ENCODE results near the gene PDE5A. TPM values are rescaled to one million over a fixed set of nuclear protein-coding genes. Genes with fewer than 3 reads are reported as not detected.

Gene PDE5A
- total RNA-seq, 1 donor = 16.4 TPM

DNA sequence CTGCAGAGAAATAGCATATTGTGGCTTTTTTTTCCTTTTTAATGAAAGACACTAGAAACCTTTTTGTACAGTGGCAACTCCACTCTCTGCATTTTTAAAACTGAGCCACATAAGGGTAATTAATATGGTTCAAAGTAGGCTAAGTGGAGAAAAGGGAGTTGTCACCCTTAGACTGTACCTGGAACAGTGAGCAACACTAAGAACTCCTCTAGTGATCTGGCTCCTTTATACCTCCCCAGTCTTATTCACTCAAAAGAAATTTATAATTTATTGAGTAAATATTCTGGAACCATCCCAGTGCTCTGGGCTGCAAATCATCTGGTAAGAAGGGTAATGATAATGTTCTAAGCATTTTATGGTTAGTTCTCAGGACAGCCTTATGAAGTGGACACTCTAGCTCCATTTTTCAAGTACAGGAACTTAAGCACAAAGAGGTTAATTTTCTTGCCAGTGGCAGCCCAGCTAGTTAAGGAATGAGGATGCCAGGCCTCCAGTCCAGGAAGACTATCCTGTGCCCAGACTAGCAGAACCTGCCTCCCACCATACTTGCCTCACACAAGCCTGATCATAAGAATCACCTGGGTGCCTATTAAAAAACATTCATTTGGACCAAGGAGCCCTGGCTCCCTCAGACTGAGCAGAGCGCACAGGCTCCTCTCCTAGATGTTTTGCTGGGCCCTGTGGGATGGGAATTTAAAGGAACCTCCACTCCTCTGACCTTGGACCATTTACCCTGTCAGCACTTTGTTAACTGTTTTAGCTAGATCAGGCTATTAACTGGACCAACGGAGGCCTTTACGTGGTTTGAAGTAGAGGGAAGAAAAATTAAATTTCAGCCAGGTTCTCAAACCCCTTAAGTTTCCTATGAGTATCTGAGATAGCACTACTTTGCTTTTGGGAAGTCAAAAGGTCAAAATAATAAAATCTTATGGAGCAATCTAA is 102.6 kb downstream of the PDE5A start:
- Histone ChIP-seq H3K27me3 (ENCODE audit: insufficient read depth, low read length) (no peaks in the 10 kb centered on the region), H3K4me1 (ENCODE audit: insufficient read depth, low read length) (no peaks in the 10 kb centered on the region), H3K4me3 (ENCODE audit: low read length) (no peak overlapping the region), H3K9me3 (ENCODE audit: low read depth, low read length) (no peaks in the 10 kb centered on the region)

DNA sequence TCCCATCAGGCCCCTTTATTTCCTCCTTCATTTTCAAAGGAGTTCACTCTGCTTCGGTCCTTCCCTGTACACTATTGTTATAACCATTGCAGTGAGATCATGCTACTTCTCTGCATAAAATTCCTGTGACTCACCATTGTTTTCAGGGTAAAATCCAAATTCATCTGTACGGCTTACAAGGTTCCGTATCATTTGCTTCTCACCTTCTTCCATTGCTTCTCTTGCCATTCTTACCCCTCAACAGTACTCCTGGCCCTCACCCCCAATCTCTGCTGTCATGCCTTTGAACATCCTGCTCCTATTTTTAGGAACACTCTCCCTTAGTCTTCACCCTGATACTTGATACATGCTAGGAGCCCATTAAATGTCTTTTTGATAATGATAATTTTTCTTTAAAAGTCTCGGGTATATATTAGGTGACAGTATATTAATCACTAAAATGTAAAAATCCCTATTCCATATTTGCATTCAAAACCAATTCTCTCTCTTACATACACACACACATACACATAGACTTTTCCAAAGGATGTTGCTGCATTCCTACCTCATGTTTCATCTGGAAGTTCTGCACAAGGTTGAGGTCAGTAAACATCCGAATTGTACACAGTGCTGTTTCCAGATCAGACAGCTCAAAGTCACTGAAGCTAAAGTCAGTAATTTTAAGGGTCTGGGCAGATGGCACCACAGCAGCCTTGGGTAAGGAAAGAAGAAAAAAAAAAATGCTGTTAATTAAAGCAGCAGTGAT is 103.4 kb downstream of the PDE5A start:
- no peaks in the 10 kb centered on the region for H3K4me1 ChIP-seq (ENCODE audit: insufficient read depth, low read length)
- H3K9me3 ChIP-seq (ENCODE audit: low read depth, low read length) = no peaks in the 10 kb centered on the region
- no peaks in the 10 kb centered on the region for H3K27me3 ChIP-seq (ENCODE audit: insufficient read depth, low read length)
- no peak overlapping the region for H3K4me3 ChIP-seq (ENCODE audit: low read length)

DNA sequence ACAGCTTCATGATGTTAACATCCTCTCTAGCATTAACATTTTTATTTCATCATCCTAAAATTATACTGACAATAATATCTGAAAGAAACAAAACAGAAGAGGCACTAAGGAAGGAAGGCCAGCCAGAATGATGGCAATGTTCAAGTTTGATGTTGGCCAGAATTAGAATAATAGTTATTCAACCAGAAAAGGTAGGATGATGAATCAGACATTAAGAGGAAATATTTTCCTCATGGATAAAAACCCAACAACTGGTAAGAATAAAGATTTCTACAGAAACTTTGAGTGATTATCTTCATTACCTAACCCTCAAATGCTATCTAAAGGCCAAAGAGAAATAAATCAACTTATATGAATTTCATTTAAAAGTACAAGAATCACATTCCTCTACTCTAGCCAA is 105.2 kb downstream of the PDE5A start:
- no peak overlapping the region for H3K4me3 ChIP-seq (ENCODE audit: low read length)
- no peaks in the 10 kb centered on the region for H3K9me3 ChIP-seq (ENCODE audit: low read depth, low read length)
- H3K27me3 ChIP-seq (ENCODE audit: insufficient read depth, low read length) = no peaks in the 10 kb centered on the region
- H3K4me1 ChIP-seq (ENCODE audit: insufficient read depth, low read length) = no peaks in the 10 kb centered on the region

DNA sequence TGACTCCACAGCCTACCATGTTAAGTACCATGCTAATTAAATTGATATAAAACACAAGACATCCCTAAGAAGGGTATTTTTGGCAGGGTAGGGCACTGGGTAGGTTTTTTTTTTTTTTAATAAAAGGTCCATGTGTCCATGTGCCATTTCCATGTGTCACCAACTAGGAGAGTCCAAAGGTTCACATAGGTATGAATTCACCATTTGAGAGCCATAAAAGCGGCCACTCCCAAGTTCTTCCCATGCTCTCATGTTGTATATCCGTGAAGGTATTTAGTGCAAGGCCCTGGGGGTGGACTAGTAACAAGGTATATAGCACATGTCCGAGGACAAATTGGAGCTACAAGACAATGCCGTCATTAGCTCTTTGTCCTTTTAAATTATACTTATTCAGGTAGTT is 107.3 kb downstream of the PDE5A start:
- H3K4me1 ChIP-seq (ENCODE audit: insufficient read depth, low read length) = no peaks in the 10 kb centered on the region
- no peaks in the 10 kb centered on the region for H3K27me3 ChIP-seq (ENCODE audit: insufficient read depth, low read length)

GRCh38 chr4:119518915-119519410 is 109.6 kb downstream of the PDE5A start:
- Histone ChIP-seq H3K27me3 (ENCODE audit: insufficient read depth, low read length) (no peaks in the 10 kb centered on the region), H3K4me1 (ENCODE audit: insufficient read depth, low read length) (no peaks in the 10 kb centered on the region), H3K9me3 (ENCODE audit: low read depth, low read length) (no peaks in the 10 kb centered on the region), H3K4me3 (ENCODE audit: low read length) (no peak overlapping the region)

More for the DNA sequence above, 107.3 kb downstream of the PDE5A start:
- no peaks in the 10 kb centered on the region for H3K9me3 ChIP-seq (ENCODE audit: low read depth, low read length)
- H3K4me3 ChIP-seq (ENCODE audit: low read length) = no peak overlapping the region

- Histone ChIP-seq H3K9me3 (ENCODE audit: low read depth, low read length) (no peaks in the 10 kb centered on the region), H3K4me1 (ENCODE audit: insufficient read depth, low read length) (no peaks in the 10 kb centered on the region), H3K27me3 (ENCODE audit: insufficient read depth, low read length) (no peaks in the 10 kb centered on the region), H3K4me3 (ENCODE audit: low read length) (no peak overlapping the region)
Measured at GRCh38 chr4:119518230-119518892, 110.2 kb downstream of the PDE5A start.

- Histone ChIP-seq H3K4me3 (ENCODE audit: low read length) (no peak overlapping the region), H3K27me3 (ENCODE audit: insufficient read depth, low read length) (no peaks in the 10 kb centered on the region), H3K4me1 (ENCODE audit: insufficient read depth, low read length) (no peaks in the 10 kb centered on the region), H3K9me3 (ENCODE audit: low read depth, low read length) (no peaks in the 10 kb centered on the region)
Measured at GRCh38 chr4:119517361-119518229, 111.0 kb downstream of the PDE5A start.

DNA sequence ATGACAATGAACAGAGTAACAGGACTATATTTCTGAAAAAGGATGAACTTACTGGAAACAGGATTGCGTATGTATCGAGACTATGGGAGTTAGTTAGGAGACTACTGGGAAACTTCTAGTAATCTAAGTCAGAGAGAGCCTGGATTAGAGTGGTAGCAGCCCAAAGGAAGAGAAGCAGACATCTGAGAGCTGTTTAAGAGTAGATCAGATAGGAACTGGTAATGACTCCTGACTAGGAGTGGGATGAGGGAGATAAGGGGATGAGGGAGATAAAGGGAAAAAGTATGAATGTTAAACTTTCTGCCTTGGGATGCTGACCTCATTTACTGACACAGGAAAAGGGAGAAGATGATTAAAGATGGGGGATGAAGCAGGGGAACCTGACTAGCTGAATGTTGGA is 116.2 kb downstream of the PDE5A start:
- no peaks in the 10 kb centered on the region for H3K4me1 ChIP-seq (ENCODE audit: insufficient read depth, low read length)
- no peaks in the 10 kb centered on the region for H3K9me3 ChIP-seq (ENCODE audit: low read depth, low read length)
- no peaks in the 10 kb centered on the region for H3K27me3 ChIP-seq (ENCODE audit: insufficient read depth, low read length)
- H3K4me3 ChIP-seq (ENCODE audit: low read length) = no peak overlapping the region

GRCh38 chr4:119510395-119511149 is 118.0 kb downstream of the PDE5A start:
- H3K4me1 ChIP-seq (ENCODE audit: insufficient read depth, low read length) = no peaks in the 10 kb centered on the region
- H3K27me3 ChIP-seq (ENCODE audit: insufficient read depth, low read length) = no peaks in the 10 kb centered on the region
- H3K4me3 ChIP-seq (ENCODE audit: low read length) = no peak overlapping the region
- no peaks in the 10 kb centered on the region for H3K9me3 ChIP-seq (ENCODE audit: low read depth, low read length)

DNA sequence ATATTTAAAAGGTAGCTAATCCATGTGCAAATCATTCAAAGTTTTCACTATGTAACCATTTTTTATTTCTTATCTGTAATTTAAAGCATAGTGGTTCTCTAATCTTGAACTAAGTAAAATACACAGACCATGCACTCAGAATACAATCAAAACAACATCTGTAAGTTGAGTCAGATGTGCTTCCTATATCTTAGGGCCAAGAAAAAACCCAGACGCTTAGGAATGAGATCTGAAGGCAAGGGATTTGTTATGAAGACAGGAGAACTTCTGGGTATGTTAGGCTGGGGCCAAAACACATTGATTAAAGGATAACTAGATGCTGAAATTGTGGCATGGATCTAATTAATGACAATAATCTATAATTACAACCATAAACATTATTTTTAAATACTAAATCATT is 120.3 kb downstream of the PDE5A start:
- Histone ChIP-seq H3K27me3 (ENCODE audit: insufficient read depth, low read length) (no peaks in the 10 kb centered on the region), H3K4me3 (ENCODE audit: low read length) (no peak overlapping the region), H3K4me1 (ENCODE audit: insufficient read depth, low read length) (no peaks in the 10 kb centered on the region)

DNA sequence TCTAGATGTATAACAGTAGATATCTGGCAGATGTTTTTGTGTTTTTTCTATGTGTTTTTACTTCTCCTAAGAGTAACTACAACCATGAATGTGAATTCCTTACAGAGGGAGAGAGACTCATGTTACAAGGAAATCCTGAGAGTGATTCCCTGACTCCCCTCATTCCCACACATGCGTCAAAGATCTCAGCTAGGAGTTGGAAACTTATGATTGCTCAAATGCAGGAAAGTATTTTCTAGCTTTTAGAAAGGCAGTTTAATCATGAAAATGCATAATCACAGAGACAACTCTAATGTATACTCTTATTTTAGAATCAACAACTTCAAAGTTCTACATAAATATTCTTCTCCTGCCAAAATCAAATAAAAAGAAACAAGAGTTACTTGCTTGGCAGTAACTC is 121.8 kb downstream of the PDE5A start:
- H3K4me3 ChIP-seq (ENCODE audit: low read length) = no peak overlapping the region
- H3K9me3 ChIP-seq (ENCODE audit: low read depth, low read length) = no peaks in the 10 kb centered on the region
- no peaks in the 10 kb centered on the region for H3K4me1 ChIP-seq (ENCODE audit: insufficient read depth, low read length)
- H3K27me3 ChIP-seq (ENCODE audit: insufficient read depth, low read length) = no peaks in the 10 kb centered on the region

More for the DNA sequence above, 120.3 kb downstream of the PDE5A start:
- no peaks in the 10 kb centered on the region for H3K9me3 ChIP-seq (ENCODE audit: low read depth, low read length)

- Histone ChIP-seq H3K9me3 (ENCODE audit: low read depth, low read length) (no peaks in the 10 kb centered on the region), H3K4me3 (ENCODE audit: low read length) (no peak overlapping the region), H3K4me1 (ENCODE audit: insufficient read depth, low read length) (no peaks in the 10 kb centered on the region), H3K27me3 (ENCODE audit: insufficient read depth, low read length) (no peaks in the 10 kb centered on the region)
Measured at GRCh38 chr4:119504616-119505015, 124.0 kb downstream of the PDE5A start.

DNA sequence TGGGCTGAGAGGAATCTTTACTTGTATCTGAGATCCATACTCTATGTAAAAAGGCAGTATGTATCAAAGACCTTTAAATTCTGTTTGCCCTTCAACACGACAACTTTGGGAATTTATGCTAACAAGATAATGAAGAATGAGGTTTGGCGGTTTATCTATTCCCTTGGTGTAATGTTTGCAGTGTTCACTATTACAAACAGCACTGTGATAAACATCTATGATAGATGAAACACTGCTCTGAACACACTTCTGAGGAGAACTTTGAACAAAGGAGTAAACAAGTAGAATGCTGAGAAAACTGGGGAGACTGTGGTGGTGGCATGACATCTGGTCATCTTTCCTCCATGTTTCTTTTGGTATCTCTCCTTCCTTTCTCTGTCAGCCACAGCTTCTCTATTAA is 126.9 kb downstream of the PDE5A start:
- Histone ChIP-seq H3K4me3 (ENCODE audit: low read length) (no peak overlapping the region), H3K4me1 (ENCODE audit: insufficient read depth, low read length) (no peaks in the 10 kb centered on the region), H3K9me3 (ENCODE audit: low read depth, low read length) (no peaks in the 10 kb centered on the region)

DNA sequence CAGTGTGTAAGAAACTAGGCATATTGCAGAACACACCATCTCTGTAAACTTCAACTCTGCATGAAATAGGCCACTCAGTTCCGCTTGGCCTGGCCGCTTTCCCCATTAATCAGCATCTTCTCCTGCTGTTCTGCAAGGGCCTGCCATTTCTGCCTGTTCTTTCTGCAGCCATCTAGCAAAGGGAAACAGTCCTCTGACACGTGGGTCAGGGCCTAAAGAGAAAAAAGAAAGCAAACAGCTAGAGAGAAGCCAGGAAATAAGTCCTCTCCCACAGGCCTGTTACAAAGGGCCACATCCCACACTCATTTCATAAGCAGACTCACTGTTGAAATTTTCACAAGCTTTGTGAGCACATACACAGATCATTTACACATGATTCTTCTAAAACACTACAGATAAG is 130.1 kb downstream of the PDE5A start:
- Histone ChIP-seq H3K9me3 (ENCODE audit: low read depth, low read length) (no peaks in the 10 kb centered on the region), H3K27me3 (ENCODE audit: insufficient read depth, low read length) (no peaks in the 10 kb centered on the region), H3K4me1 (ENCODE audit: insufficient read depth, low read length) (no peaks in the 10 kb centered on the region), H3K4me3 (ENCODE audit: low read length) (no peak overlapping the region)

More for the DNA sequence above, 126.9 kb downstream of the PDE5A start:
- H3K27me3 ChIP-seq (ENCODE audit: insufficient read depth, low read length) = no peaks in the 10 kb centered on the region

Data from mononuclear cell (primary cell).